Ovary (tissue), 3 donors: ENCODE measurements around the gene TMEM120B.

Experiments
- POLR2A ChIP-seq: fragments of 450-650 bp; IDR thresholded peaks from one replicate; pipeline ENCODE4 v1.6.1; 2017; ENCODE audit warnings: antibody characterized with exemption, mild to moderate bottlenecking, moderate library complexity
- TF ChIP-seq, protein P1 (sequence below), 3 donors: fragments of 450-650 bp in 2 of 3; fragments of 200-600 bp in 1 of 3; IDR thresholded peaks; one replicate each; pipeline versions ENCODE4 v1.5.1 to v1.8.0; 2016 to 2022; ENCODE audit warnings: antibody characterized with exemption in 3 of 3, mild to moderate bottlenecking in 1 of 3
- donor health status: DM: no; HTN: no; CAD: no.

DNA sequence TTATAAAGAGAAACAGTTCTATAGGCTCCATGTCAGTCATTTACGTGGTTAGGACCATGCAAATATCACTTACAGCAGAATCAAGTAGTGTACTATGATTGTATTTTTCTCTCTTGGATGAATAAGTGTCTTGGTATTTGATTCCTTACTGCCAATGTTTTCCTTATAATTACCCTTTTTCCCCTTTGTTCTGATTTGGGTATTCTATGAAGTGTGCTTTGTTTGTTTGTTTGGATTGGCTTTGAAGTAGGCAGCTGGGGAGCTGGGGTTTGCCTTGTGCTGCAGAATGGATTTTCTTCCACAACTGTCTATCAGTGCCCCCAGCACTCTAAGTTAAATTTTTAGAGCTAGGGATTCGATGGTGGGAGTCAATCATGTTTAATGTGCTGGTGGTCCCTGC lies 12.4 kb downstream of the TMEM120B start:
- TF ChIP-seq, protein P1, sequence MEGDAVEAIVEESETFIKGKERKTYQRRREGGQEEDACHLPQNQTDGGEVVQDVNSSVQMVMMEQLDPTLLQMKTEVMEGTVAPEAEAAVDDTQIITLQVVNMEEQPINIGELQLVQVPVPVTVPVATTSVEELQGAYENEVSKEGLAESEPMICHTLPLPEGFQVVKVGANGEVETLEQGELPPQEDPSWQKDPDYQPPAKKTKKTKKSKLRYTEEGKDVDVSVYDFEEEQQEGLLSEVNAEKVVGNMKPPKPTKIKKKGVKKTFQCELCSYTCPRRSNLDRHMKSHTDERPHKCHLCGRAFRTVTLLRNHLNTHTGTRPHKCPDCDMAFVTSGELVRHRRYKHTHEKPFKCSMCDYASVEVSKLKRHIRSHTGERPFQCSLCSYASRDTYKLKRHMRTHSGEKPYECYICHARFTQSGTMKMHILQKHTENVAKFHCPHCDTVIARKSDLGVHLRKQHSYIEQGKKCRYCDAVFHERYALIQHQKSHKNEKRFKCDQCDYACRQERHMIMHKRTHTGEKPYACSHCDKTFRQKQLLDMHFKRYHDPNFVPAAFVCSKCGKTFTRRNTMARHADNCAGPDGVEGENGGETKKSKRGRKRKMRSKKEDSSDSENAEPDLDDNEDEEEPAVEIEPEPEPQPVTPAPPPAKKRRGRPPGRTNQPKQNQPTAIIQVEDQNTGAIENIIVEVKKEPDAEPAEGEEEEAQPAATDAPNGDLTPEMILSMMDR (IDR thresholded peaks at IDR 0.05) = no peak
- no peak for TF ChIP-seq POLR2A
